Fibroblast of lung (primary cell): ENCODE measurements around the gene COL5A2.

Experiments
- CTCF ChIP-seq, 2 donors: IDR thresholded peaks in 1 of 2; conservative IDR thresholded peaks in 1 of 2; 1 replicate in 1 of 2; 2 replicates in 1 of 2; pipeline ENCODE4 v1.5.1; 2011 to 2012; ENCODE audit warnings: low read length in 2 of 2, control low read depth in 1 of 2, inconsistent platforms in 1 of 2, low read depth in 1 of 2, mild to moderate bottlenecking in 1 of 2
- EZH2 ChIP-seq: IDR thresholded peaks from 2 replicates; pipeline ENCODE4 v1.5.1; 2012; ENCODE audit warnings: low read length, control low read depth, mild to moderate bottlenecking; ENCODE audit errors: missing control alignments

DNA sequence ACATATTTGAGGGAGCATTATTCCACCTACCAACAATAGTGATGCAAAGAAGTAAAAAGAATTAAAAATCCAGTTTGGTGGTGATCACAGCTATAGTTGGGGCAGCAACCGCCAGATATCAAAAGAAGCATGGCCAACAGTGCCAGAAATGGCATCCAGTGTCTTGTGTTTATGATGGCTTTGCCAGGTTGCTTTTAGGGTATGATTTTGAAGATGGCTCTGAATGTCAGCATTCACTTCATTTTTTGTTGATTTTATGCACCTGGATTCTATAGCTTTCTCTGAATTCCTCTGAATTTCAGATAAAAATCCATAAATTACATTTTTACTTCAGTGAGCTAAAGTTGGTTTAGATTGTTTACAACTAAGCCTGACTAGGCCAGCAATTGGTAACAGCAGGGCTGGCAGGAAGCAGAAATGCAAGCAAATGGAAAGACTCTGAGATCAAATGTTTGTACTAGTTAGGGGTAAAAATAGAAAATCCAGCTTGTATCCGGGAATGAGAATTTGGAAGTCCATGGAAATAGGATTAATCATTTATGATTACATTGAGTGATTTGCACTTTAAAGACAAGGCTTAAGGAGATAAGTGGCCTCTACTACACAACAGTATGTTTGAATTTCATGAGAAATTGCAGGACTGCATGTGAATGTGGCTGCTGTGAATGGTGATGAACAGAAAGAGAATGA is 165.0 kb downstream of the COL5A2 start:
- TF ChIP-seq CTCF (conservative IDR thresholded peaks at IDR 0.05 in 1 of 2, IDR thresholded peaks at IDR 0.05 in 1 of 2; ENCODE audit: low read depth in 1 of 2, low read length in 2 of 2): no peak
- no peak for TF ChIP-seq EZH2
